T-helper 9 cell (primary cell): Measurements from ENCODE around the gene POTEH.
"Not testable (repeated sequence)": the region's sequence is repeated elsewhere in the genome, so short reads cannot be mapped to it uniquely, and the experiment has no call there.

Experiments
- DNase-seq: peaks from one replicate; pipeline ENCODE4 v3.0.0-alpha.2; 2020

POTEH gene

DNA sequence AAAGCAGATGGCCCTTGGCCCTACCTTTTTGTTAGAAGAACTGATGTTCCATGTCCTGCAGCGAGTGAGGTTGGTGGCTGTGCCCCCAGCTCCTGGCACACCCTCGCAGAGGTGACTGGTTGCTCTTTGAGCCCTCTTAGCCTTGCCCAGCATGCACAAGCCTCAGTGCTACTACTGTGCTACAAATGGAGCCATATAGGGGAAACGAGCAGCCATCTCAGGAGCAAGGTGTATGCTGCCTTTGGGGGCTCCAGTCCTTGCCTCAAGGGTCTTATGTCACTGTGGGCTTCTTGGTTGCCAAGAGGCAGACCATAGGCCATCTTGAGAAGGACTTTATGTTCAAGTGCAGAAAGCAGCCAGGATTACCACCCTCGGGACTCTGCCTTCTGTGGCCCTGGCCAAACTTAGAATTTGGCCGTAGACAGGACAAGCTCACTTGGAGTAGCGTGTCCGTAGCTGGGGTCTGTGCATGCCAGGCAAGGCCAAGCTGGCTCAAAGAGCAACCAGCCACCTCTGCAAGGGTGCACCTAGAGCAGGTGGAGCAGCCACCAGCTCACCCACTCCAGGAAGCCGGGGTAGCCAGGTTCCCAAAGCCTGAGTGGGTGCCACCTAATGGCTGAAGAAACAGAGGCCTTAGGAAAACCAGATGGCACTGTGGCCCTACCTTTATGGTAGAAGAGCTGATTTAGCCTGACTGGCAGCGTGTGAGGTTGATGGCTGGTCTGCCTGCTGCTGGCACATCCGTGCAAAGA is 48.5 kb downstream of the POTEH start:
- DNase-seq, result not testable (repeated sequence)

DNA sequence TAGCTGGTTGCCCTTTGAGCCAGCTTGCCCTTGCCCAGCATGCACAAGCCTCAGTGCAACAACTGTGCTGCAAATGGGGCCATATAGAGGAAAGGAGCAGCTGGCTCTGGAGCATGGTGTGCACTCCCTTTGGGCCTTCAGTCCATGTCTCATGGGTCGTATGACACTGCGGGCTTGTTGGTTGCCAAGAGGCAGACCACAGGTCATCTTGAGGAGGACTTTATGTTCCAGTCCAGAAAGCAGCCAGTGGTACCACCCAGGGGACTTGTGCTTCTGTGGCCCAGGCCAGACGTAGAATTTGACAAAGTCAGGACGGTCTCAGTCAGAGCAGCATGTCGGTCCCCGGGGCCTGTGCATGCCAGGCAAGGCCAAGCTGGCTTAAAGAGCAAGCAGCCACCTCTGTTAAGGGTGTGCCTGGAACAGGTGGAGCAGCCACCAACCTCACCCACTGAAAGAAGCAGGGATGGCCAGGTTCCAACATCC is 49.1 kb downstream of the POTEH start:
- DNase-seq, result not testable (repeated sequence)

DNA sequence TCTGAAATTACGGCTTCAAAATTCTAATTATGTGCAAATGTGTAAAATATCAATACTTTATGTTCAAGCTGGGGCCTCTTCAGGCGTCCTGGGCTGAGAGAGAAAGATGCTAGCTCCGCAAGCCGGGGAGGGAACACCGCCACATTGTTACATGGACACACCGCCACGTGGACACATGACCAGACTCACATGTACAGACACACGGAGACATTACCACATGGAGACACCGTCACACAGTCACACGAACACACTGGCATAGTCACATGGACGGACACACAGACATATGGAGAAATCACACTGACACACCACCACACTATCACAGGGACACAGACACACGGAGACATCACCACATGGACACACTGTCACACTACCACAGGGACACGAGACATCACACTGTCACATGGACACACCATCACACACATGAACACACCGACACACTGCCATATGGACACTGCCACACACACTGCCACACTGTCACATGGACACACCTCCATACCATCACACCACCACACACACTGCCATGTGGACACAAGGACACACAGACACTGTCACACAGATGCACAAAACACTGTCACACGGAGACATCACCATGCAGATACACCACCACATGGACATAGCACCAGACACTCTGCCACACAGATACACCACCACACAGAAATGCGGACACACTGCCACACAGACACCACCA is 58.0 kb downstream of the POTEH start:
- not testable (repeated sequence) for DNase-seq

DNA sequence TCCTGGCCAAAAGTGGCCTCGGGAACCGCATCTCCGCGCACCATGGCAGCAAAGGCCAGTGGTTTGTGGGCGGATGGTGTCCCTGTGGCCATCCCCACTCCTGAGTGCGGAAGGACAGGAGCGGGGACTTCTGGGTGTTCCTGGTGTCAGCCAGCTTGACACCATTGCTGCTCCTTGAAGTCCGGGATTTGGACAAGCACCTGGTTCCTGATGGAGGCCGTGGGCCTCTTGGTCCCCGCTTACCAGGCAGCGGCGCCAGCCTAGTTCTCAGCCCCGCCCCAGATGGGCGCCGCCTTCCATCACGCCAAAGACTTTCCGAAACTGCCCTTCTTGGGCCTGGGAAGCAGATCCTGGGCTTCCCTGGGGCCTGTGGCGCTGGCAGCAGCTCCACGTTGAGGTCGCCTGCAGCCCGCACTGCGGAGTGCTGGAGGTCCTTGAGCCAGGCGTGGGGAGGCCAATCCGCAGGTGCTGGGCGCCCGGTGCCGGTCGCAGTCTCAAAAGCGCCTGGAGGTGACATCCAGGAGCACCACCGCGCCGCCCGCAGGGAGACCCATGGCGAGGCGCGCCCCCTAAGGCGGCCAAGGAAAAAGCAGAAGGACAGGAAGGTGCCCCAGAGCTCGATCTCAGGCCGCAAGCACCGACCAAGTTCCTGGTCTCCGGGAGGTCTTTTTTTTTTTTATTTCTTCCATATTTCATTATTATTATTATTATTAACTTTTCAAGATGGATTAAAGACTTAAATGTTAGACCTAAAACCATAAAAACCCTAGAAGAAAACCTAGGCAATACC is 59.5 kb downstream of the POTEH start:
- DNase-seq, result not testable (repeated sequence)

DNA sequence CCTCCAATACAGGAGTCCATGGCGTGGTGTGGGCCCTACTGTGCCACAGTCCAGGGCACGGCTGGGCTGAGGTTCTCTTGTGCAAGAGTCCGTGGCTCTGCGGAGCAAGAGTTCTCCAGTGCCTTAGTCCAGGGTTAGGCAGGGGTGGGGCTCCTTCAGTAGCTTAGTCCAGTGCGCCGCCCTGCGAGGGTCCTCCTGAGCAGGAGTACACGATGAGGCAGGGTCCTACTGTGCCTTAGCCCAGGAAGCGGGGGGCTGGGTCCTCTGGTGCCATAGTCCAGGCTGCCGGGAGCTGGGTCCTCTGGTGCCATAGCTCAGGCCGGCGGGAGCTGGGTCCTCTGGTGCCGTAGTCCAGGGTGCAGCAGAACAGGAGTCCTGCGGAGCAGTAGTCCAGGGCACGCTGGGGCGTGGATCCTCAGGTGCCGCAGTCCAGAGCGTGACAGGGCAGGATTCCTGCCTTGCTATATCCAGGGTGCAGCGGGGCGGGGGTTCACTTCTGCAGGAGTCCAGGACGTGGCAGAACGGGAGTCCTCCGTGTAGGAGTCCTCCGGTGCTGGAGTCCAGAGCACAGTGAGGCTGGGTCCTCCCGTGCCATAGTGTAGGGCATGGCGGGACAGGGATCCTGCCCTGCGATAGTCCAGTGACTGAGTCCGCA is 69.7 kb downstream of the POTEH start:
- DNase-seq, result not testable (repeated sequence)

DNA sequence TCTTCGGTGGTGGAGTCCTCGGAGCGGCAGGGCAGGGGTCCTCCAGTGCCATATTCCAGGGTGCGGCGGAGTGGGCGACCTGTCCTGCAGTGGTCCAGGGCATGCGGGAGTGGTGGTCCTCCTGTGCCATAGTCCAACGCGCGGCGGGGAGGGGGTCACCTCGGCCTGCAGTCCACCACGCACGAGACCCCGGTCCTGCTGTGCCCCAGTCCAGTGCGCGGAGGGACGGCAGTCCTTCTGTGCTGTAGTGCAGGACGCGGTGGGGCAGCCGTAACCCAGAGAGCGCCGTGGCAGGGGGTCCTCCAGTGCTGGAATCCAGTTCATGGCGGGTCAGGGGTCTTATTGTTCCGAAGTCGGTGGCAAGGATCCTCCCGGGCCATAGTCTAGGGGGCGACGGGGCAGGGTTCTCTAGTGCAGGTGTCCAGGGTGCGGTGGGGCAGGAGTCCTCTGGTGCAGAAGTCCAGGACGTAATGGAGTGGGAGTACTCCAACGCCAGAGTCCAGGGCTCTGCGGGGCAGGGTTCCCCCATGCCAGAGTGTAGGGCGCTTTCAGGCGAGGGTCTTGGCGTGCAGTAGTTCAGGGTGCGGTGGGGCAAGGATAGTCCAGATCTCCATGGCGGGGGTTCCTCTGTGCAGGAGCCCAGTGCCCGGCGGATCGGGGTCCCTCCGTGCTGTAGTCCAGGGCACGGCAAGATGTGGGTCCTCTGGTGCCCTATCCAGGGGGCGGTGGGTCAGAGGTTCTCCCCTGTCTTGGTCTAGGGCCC is 70.7 kb downstream of the POTEH start:
- DNase-seq, result not testable (repeated sequence)

DNA sequence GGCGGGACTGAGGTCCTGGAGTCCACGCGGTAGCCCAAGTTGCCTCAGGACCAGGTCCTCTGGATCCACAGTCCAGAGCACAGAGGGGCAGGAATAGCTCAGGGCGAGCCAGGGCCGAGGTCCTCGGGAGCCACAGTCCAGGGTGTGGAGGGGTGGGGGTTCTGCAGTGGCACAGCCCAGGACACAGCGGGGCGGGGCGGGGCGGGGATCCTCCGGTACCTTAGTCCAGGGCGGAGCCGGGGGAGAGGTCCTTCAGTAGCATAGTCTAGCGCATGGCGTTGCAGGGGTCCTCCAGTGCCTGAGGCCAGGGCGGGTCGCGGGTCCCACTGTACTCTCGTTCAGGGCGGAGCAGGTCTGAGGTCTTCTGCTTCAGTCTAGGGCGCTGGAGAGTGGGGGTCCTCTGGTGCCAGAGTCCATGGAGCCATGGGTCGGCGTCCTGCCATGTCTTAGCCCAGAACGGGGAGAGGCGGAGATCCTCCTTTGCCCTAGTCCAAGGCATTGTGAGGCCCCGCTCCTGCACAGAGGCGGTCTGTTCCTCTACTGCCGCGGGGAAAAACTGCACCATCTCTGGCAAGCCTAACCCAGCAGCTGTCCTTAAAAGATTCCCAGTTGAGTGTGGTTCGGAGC is 71.4 kb downstream of the POTEH start:
- DNase-seq, result not testable (repeated sequence)

DNA sequence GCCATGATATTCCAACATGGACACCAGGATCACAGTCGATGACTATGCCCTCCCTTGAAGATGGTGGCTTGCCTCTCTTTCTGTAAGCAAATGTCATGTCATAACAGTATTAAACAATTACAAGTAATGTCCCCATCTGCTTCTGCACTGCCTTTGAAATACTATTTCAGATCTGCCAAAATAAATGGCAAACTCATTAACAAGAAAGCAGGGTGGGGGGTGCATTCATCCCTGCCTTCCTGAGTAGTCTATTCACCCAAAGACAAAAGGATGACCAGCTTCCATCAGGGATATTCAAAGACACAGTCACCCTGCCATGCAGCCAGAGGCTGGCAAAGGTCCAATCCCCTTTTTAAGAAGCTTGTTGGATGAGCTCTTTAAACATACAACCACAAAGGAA is 73.7 kb downstream of the POTEH start:
- DNase-seq, result not testable (repeated sequence)
